ENCODE results near the gene CGAS. TPM values are rescaled to one million over a fixed set of nuclear protein-coding genes. Genes with fewer than 3 reads are reported as not detected.
"Not testable (repeated sequence)": the region's sequence is repeated elsewhere in the genome, so short reads cannot be mapped to it uniquely, and the experiment has no call there.

CGAS gene
- total and polyA plus RNA-seq, 2 donors (not counting 1 experiment from before 2014, with no cell fraction given): 5.1 to 20.0 TPM

DNA sequence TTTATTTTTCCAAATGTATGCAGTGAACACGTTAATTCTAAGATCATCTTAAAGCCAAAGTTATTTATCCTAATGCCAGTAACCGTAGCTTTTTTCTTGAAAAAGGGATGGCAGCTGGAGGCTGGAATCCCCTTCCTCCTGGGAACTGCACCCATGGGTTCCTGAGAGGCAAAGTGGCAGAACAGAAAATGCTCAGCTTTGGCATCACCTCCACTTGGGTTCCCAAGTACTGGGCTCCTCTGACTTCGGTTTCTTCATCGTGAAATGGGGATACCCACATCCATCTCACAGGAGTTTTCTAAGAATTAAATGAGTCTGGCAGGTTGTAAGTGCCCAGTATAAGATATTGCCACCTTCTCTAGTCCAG lies 63.7 kb downstream of the CGAS start:
- ATAC-seq (ENCODE audit: low read depth) (no peak), DNase-seq (no peak)
- intact Hi-C loops (cut with micrococcal nuclease): no loop called here
- Histone ChIP-seq H3K27ac (ENCODE audit: low read length in 2 of 2) (peak overlapping the region in 1 of 2 donors; percentile 10), H3K4me3 (ENCODE audit: control extremely low read depth in 1 of 5, extremely low read depth in 1 of 5, insufficient read depth in 1 of 5, low read depth in 2 of 5, low read length in 4 of 5) (peak overlapping the region; percentile 58 to 83 (median 65)), H3K36me3 (replicated peaks in 1 of 2; ENCODE audit: control extremely low read depth in 1 of 2, control insufficient read depth in 1 of 2, extremely low read depth in 1 of 2, insufficient read depth in 2 of 2, low read length in 1 of 2) (no peaks in the 10 kb centered on the region), H4K20me1 (ENCODE audit: control insufficient read depth, insufficient read depth, low read length, poor library complexity, severe bottlenecking) (no peaks in the 10 kb centered on the region), H2AFZ (ENCODE audit: insufficient read depth, low read depth, low read length, poor library complexity, severe bottlenecking) (peak overlapping the region; percentile 88), H3K4me2 (replicated peaks; ENCODE audit: low read depth, low read length, poor library complexity, severe bottlenecking) (peak overlapping the region; percentile 74), H3K4me1 (ENCODE audit: control insufficient read depth in 2 of 2, insufficient read depth in 2 of 2, low read length in 2 of 2) (peaks cover 3 to 15% of the 10 kb centered on the region in 2 donors), H3K9ac (ENCODE audit: low read length) (peak overlapping the region; percentile 75), H3K27me3 (replicated peaks in 1 of 4; ENCODE audit: control extremely low read depth in 1 of 4, control insufficient read depth in 3 of 4, insufficient read depth in 4 of 4, low read length in 3 of 4) (no peaks in the 10 kb centered on the region), H3K79me2 (ENCODE audit: control insufficient read depth, insufficient read depth, low read length) (no peaks in the 10 kb centered on the region), H3K9me3 (ENCODE audit: control extremely low read depth in 1 of 3, control insufficient read depth in 2 of 3, insufficient read depth in 1 of 3, low read length in 2 of 3) (no peaks in the 10 kb centered on the region)
- Mint-ChIP-seq H3K4me1 (peaks cover 7% of the 10 kb centered on the region), H3K27me3 (no peaks in the 10 kb centered on the region), H3K27ac (peak overlapping the region; percentile 61), H3K4me3 (peak overlapping the region; percentile 87), H3K9me3 (ENCODE audit: insufficient read depth) (no peaks in the 10 kb centered on the region)
- WGBS (ENCODE audit: insufficient coverage): no CpG with 5 or more reads among the region's 4 CpGs
- no peak for TF ChIP-seq EZH2 (IDR thresholded peaks at IDR 0.05; ENCODE audit: borderline replicate concordance, insufficient read depth, low read depth, low read length, poor library complexity, severe bottlenecking)
- TF ChIP-seq, protein P1, sequence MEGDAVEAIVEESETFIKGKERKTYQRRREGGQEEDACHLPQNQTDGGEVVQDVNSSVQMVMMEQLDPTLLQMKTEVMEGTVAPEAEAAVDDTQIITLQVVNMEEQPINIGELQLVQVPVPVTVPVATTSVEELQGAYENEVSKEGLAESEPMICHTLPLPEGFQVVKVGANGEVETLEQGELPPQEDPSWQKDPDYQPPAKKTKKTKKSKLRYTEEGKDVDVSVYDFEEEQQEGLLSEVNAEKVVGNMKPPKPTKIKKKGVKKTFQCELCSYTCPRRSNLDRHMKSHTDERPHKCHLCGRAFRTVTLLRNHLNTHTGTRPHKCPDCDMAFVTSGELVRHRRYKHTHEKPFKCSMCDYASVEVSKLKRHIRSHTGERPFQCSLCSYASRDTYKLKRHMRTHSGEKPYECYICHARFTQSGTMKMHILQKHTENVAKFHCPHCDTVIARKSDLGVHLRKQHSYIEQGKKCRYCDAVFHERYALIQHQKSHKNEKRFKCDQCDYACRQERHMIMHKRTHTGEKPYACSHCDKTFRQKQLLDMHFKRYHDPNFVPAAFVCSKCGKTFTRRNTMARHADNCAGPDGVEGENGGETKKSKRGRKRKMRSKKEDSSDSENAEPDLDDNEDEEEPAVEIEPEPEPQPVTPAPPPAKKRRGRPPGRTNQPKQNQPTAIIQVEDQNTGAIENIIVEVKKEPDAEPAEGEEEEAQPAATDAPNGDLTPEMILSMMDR (IDR thresholded peaks at IDR 0.05): no peak
- CTCF ChIA-PET: interaction anchor here (0.6 to 1.7 kb wide), 5 partner anchors 50 to 264 kb away, joined by 3 to 4 read pairs (median 3); no protein-coding TSS in a partner anchor
- POLR2A ChIA-PET: no interaction called here

DNA sequence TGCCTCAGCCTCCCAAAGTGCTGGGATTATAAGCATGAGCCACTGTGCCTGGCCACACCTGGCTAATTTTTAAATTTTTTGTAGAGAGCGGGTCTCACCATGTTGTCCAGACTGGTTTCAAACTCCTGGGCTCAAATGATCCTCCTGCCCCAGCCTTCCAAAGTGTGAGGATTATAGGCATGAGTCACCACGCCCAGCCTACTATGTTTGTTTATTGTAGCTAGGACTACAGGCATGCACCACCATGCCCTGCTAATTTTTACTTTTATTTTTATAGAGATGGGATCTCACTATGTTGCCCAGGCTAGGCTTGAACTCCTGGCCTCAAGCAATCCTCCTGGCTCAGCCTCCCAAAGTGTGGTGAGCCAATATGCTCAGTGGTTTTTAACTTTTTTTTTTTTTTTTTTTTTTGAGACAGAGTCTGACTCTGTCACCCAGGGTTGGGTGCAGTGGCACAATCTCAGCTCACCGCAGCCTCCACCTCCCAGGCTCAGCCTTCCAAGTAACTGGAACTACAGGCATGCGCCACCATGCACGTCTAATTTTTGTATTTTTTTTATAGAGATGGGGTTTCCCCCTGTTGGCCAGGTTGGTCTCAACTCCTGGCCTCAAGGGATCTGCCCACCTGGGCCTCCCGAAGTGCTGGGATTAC lies 69.5 kb downstream of the CGAS start:
- Mint-ChIP-seq H3K4me1 (no peaks in the 10 kb centered on the region), H3K4me3 (no peak overlapping the region), H3K27ac (no peak overlapping the region), H3K27me3 (no peaks in the 10 kb centered on the region), H3K9me3 (ENCODE audit: insufficient read depth) (no peaks in the 10 kb centered on the region)
- CTCF ChIA-PET: interaction anchor here (0.6 kb wide), 1 partner anchor 219 kb away, joined by 4 read pairs; no protein-coding TSS in a partner anchor
- no peak for DNase-seq
- ATAC-seq (ENCODE audit: low read depth): no peak
- Histone ChIP-seq H3K9ac (ENCODE audit: low read length) (no peak overlapping the region), H3K4me3 (ENCODE audit: control extremely low read depth in 1 of 5, extremely low read depth in 1 of 5, insufficient read depth in 1 of 5, low read depth in 2 of 5, low read length in 4 of 5) (no peak overlapping the region), H3K79me2 (ENCODE audit: control insufficient read depth, insufficient read depth, low read length) (no peaks in the 10 kb centered on the region), H4K20me1 (ENCODE audit: control insufficient read depth, insufficient read depth, low read length, poor library complexity, severe bottlenecking) (no peaks in the 10 kb centered on the region), H2AFZ (ENCODE audit: insufficient read depth, low read depth, low read length, poor library complexity, severe bottlenecking) (no peak overlapping the region), H3K36me3 (replicated peaks in 1 of 2; ENCODE audit: control extremely low read depth in 1 of 2, control insufficient read depth in 1 of 2, extremely low read depth in 1 of 2, insufficient read depth in 2 of 2, low read length in 1 of 2) (no peaks in the 10 kb centered on the region), H3K4me2 (replicated peaks; ENCODE audit: low read depth, low read length, poor library complexity, severe bottlenecking) (no peak overlapping the region), H3K27ac (ENCODE audit: low read length in 2 of 2) (no peak overlapping the region), H3K9me3 (ENCODE audit: control extremely low read depth in 1 of 3, control insufficient read depth in 2 of 3, insufficient read depth in 1 of 3, low read length in 2 of 3) (no peaks in the 10 kb centered on the region), H3K27me3 (replicated peaks in 1 of 4; ENCODE audit: control extremely low read depth in 1 of 4, control insufficient read depth in 3 of 4, insufficient read depth in 4 of 4, low read length in 3 of 4) (no peaks in the 10 kb centered on the region), H3K4me1 (ENCODE audit: control insufficient read depth in 2 of 2, insufficient read depth in 2 of 2, low read length in 2 of 2) (no peaks in the 10 kb centered on the region)
- intact Hi-C loops (cut with micrococcal nuclease): no loop called here
- TF ChIP-seq, protein P1 (IDR thresholded peaks at IDR 0.05): no peak
- no peak for TF ChIP-seq EZH2 (IDR thresholded peaks at IDR 0.05; ENCODE audit: borderline replicate concordance, insufficient read depth, low read depth, low read length, poor library complexity, severe bottlenecking)
- POLR2A ChIA-PET: no interaction called here
- no CpG with 5 or more reads among the region's 6 CpGs for WGBS (ENCODE audit: insufficient coverage)

DNA sequence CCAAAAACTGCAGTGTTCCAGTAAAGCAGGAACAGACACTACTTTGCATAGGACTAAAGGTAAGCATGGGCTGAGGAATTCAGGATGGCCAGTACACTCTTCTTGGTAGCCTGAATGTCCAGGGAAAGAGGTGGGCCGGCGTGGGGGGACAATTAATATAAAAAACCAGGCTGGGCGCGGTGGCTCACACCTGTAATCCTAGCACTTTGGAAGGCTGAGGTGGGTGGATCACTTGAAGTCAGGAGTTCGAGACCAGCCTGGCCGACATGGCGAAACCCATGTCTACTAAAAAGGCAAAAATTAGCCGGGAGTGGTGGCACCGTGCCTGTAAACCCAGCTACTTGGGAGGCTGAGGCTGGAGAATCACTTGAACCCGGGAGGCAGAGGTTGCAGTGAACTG lies 70.6 kb downstream of the CGAS start:
- H2AFZ ChIP-seq (ENCODE audit: insufficient read depth, low read depth, low read length, poor library complexity, severe bottlenecking); H3K27me3 ChIP-seq (replicated peaks in 1 of 4; ENCODE audit: control extremely low read depth in 1 of 4, control insufficient read depth in 3 of 4, insufficient read depth in 4 of 4, low read length in 3 of 4); H3K4me1 ChIP-seq (ENCODE audit: control insufficient read depth in 2 of 2, insufficient read depth in 2 of 2, low read length in 2 of 2); H3K36me3 ChIP-seq (replicated peaks in 1 of 2; ENCODE audit: control extremely low read depth in 1 of 2, control insufficient read depth in 1 of 2, extremely low read depth in 1 of 2, insufficient read depth in 2 of 2, low read length in 1 of 2); CTCF ChIA-PET; H3K27me3 Mint-ChIP-seq; H3K79me2 ChIP-seq (ENCODE audit: control insufficient read depth, insufficient read depth, low read length); intact Hi-C loops (cut with micrococcal nuclease); H3K4me3 Mint-ChIP-seq; H3K4me2 ChIP-seq (replicated peaks; ENCODE audit: low read depth, low read length, poor library complexity, severe bottlenecking); H3K27ac Mint-ChIP-seq; H3K27ac ChIP-seq (ENCODE audit: low read length in 2 of 2); DNase-seq; ATAC-seq (ENCODE audit: low read depth); H4K20me1 ChIP-seq (ENCODE audit: control insufficient read depth, insufficient read depth, low read length, poor library complexity, severe bottlenecking); POLR2A ChIA-PET; H3K4me3 ChIP-seq (ENCODE audit: control extremely low read depth in 1 of 5, extremely low read depth in 1 of 5, insufficient read depth in 1 of 5, low read depth in 2 of 5, low read length in 4 of 5); H3K9me3 ChIP-seq (ENCODE audit: control extremely low read depth in 1 of 3, control insufficient read depth in 2 of 3, insufficient read depth in 1 of 3, low read length in 2 of 3); H3K4me1 Mint-ChIP-seq; H3K9me3 Mint-ChIP-seq (ENCODE audit: insufficient read depth); H3K9ac ChIP-seq (ENCODE audit: low read length): not testable (repeated sequence)
- WGBS (ENCODE audit: insufficient coverage): 92% methylated on average over 10 of the region's 10 CpGs
